ENCODE results near the gene TMEM147.

DNA sequence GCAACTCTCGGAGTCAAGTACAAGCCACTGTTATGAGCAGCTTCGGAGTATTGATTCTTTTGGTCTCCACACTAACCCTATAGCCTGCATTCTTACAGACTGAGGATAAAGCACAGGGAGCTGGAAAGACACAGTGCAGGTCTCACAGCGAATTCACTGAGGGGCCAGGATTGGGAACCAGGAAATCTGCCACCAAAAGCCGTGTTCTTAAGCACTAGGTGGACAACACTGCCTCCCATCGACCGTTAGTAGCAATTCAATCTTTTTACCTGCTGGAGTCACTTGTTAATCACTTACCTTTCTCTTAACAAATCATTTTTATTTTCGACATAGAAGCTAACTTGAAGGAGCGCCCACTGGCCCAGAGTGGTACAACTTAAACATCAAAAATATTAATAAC, 46.8 kb downstream of the TMEM147 start:
- TF ChIP-seq, protein P1, sequence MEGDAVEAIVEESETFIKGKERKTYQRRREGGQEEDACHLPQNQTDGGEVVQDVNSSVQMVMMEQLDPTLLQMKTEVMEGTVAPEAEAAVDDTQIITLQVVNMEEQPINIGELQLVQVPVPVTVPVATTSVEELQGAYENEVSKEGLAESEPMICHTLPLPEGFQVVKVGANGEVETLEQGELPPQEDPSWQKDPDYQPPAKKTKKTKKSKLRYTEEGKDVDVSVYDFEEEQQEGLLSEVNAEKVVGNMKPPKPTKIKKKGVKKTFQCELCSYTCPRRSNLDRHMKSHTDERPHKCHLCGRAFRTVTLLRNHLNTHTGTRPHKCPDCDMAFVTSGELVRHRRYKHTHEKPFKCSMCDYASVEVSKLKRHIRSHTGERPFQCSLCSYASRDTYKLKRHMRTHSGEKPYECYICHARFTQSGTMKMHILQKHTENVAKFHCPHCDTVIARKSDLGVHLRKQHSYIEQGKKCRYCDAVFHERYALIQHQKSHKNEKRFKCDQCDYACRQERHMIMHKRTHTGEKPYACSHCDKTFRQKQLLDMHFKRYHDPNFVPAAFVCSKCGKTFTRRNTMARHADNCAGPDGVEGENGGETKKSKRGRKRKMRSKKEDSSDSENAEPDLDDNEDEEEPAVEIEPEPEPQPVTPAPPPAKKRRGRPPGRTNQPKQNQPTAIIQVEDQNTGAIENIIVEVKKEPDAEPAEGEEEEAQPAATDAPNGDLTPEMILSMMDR (IDR thresholded peaks at IDR 0.05), result peak; percentile 83; the same call in 1 of the 2 replicates
- TF ChIP-seq POLR2AphosphoS5 (IDR thresholded peaks at IDR 0.05; ENCODE audit: low read depth, low read length), result no peak

Data from Panc1 (cell line).